A549 (cell line): ENCODE measurements around the gene HAUS8. TPM values are rescaled to one million over a fixed set of nuclear protein-coding genes. Genes with fewer than 3 reads are reported as not detected.
A peak's percentile ranks its signal among the peaks of the same experiment; 100 is the strongest.

Experiments used
- ATAC-seq, 2 experiments: fragments of 200-7000 bp in 1 of 2; fragments of >200 bp in 1 of 2; cut with Nextera tagmentation in 1 of 2; cut with Tn5 transposase in 1 of 2; 3 replicates each; pipeline versions ENCODE4 v1.8.0 to v1.9.1; 2018 to 2020; ENCODE audit warnings: mild to moderate bottlenecking in 1 of 2, moderate library complexity in 1 of 2
- CTCF ChIA-PET: fragments of 300-600 bp; sonication (Branson Sonifier 250); formaldehyde crosslinking; extraction: SDS; loops from one replicate; lab custom pipeline; 2021; ENCODE audit warnings: antibody characterized with exemption, inconsistent platforms; lab: Yijun Ruan, JAX
- POLR2A ChIA-PET: fragments of 350-600 bp; formaldehyde crosslinking; extraction: SDS; loops from one replicate; lab custom pipeline; 2021; ENCODE audit warnings: antibody characterized with exemption, inconsistent platforms; lab: Yijun Ruan, JAX
- DNase-seq, 2 experiments: peaks; one replicate each; pipeline versions ENCODE4 v3.0.0 to v3.0.0-alpha.2; 2011 to 2016; ENCODE audit warnings: low read depth in 1 of 2, low spot score in 1 of 2
- FAIRE-seq: peaks from 2 replicates; lab custom pipeline; 2011; peaks lifted over from hg19 to GRCh38; lab: Jason Lieb, UNC
- H3K27ac ChIP-seq, 2 experiments: fragments of >200 bp; sonication (Bioruptor Twin); formaldehyde crosslinking; 3 replicates each; pipeline ENCODE4 v1.5.1; 2016 to 2017
- H3K4me1 ChIP-seq: fragments of >200 bp; sonication (Bioruptor Twin); formaldehyde crosslinking; 3 replicates; pipeline ENCODE4 v1.6.1; 2016
- H3K4me2 ChIP-seq: fragments of >200 bp; sonication (Bioruptor Twin); formaldehyde crosslinking; 3 replicates; pipeline ENCODE4 v1.6.1; 2016
- H3K4me3 ChIP-seq: fragments of >200 bp; sonication (Bioruptor Twin); formaldehyde crosslinking; 3 replicates; pipeline ENCODE4 v1.5.1; 2016
- H3K9me3 ChIP-seq: fragments of >200 bp; sonication (Bioruptor Twin); formaldehyde crosslinking; 3 replicates; pipeline ENCODE4 v1.6.1; 2016
- BHLHE40 ChIP-seq: IDR thresholded peaks from 2 replicates; pipeline ENCODE4 v1.6.1; 2012; ENCODE audit warnings: low read depth, low read length, inconsistent platforms
- CBX8 ChIP-seq: fragments of 200-600 bp; sonication (generic); IDR thresholded peaks from 2 replicates; pipeline ENCODE4 v1.6.1; 2016
- CHD2 ChIP-seq: fragments of 150-350 bp; IDR thresholded peaks from 2 replicates; pipeline ENCODE4 v1.6.1; 2014; ENCODE audit warnings: low read length; ENCODE audit not compliant: partially characterized antibody
- CTCF ChIP-seq: fragments of >200 bp; sonication (Bioruptor Twin); formaldehyde crosslinking; IDR thresholded peaks from 3 replicates; pipeline ENCODE4 v1.5.1; 2016
- HEYL ChIP-seq: fragments of 250-450 bp; sonication (Bioruptor Pico); IDR thresholded peaks from 2 replicates; pipeline ENCODE4 v1.8.0; 2021; ENCODE audit warnings: mild to moderate bottlenecking, moderate library complexity
- HOXA7 ChIP-seq: fragments of 250-450 bp; sonication (Bioruptor Pico); IDR thresholded peaks from 2 replicates; pipeline ENCODE4 v1.5.0; 2020; ENCODE audit warnings: mild to moderate bottlenecking, moderate library complexity
- HOXB13 ChIP-seq: fragments of 250-450 bp; sonication (Bioruptor Pico); IDR thresholded peaks from 2 replicates; pipeline ENCODE4 v1.5.0; 2020; ENCODE audit warnings: low read depth, mild to moderate bottlenecking, moderate library complexity
- HOXB5 ChIP-seq: fragments of 250-450 bp; sonication (Bioruptor Pico); IDR thresholded peaks from 2 replicates; pipeline ENCODE4 v1.5.0; 2020; ENCODE audit warnings: mild to moderate bottlenecking, moderate library complexity
- JUNB ChIP-seq: fragments of >200 bp; sonication (Bioruptor Twin); formaldehyde crosslinking; IDR thresholded peaks from 2 replicates; pipeline ENCODE4 v1.6.1; 2016
- KDM5A ChIP-seq: fragments of 200-600 bp; sonication (generic); IDR thresholded peaks from 2 replicates; pipeline ENCODE4 v1.6.1; 2016; ENCODE audit warnings: antibody characterized with exemption, mild to moderate bottlenecking
- MAFK ChIP-seq: fragments of 450-650 bp; IDR thresholded peaks from 2 replicates; pipeline ENCODE4 v1.6.1; 2014; ENCODE audit not compliant: partially characterized antibody
- NFE2L2 ChIP-seq: fragments of 150-350 bp; conservative IDR thresholded peaks from 2 replicates; pipeline ENCODE4 v1.6.1; 2014; ENCODE audit warnings: low read length
- PBX3 ChIP-seq: IDR thresholded peaks from 2 replicates; pipeline ENCODE4 v1.6.1; 2012
- RAD21 ChIP-seq, 2 experiments: fragments of >200 bp in 1 of 2; sonication (Bioruptor Twin) in 1 of 2; formaldehyde crosslinking in 1 of 2; IDR thresholded peaks in 1 of 2; conservative IDR thresholded peaks in 1 of 2; 2 replicates in 1 of 2; 3 replicates in 1 of 2; pipeline ENCODE4 v1.6.1; 2012 to 2018; ENCODE audit warnings: inconsistent platforms in 1 of 2
- RARB ChIP-seq: fragments of 250-450 bp; sonication (Bioruptor Pico); IDR thresholded peaks from 2 replicates; pipeline ENCODE4 v1.8.0; 2021; ENCODE audit warnings: mild to moderate bottlenecking, moderate library complexity
- REST ChIP-seq: fragments of 200-600 bp; sonication (generic); IDR thresholded peaks from 2 replicates; pipeline ENCODE4 v1.6.1; 2016; ENCODE audit warnings: antibody characterized with exemption, mild to moderate bottlenecking, moderate library complexity
- RFX5 ChIP-seq: fragments of 450-650 bp; IDR thresholded peaks from 2 replicates; pipeline ENCODE4 v1.7.1; 2014; ENCODE audit warnings: antibody characterized with exemption, mild to moderate bottlenecking, moderate library complexity
- RNF2 ChIP-seq: fragments of 200-600 bp; sonication (generic); IDR thresholded peaks from 2 replicates; pipeline ENCODE4 v1.6.1; 2016; ENCODE audit warnings: low read depth, mild to moderate bottlenecking, antibody characterized with exemption, moderate library complexity, borderline replicate concordance
- SMC3 ChIP-seq: fragments of >200 bp; sonication (Bioruptor Twin); formaldehyde crosslinking; IDR thresholded peaks from 3 replicates; pipeline ENCODE4 v1.6.1; 2018; ENCODE audit warnings: inconsistent platforms
- SREBF2 ChIP-seq: fragments of 450-650 bp; IDR thresholded peaks from 2 replicates; pipeline ENCODE4 v1.6.1; 2014; ENCODE audit warnings: mild to moderate bottlenecking, moderate library complexity
- TP53 ChIP-seq: fragments of 250-450 bp; sonication (Bioruptor Pico); IDR thresholded peaks from 2 replicates; pipeline ENCODE4 v1.5.0; 2021; ENCODE audit warnings: mild to moderate bottlenecking, moderate library complexity
- ZNF302 ChIP-seq: fragments of 250-450 bp; sonication (Bioruptor Pico); IDR thresholded peaks from 2 replicates; pipeline ENCODE4 v1.9.0; 2021; ENCODE audit warnings: inconsistent platforms, mild to moderate bottlenecking, moderate library complexity
- WGBS: methylation state at CpG from one replicate; pipeline ENCODE4 v1.1.6; 2017; ENCODE audit errors: missing lambda C conversion rate; 5-methylcytosine and 5-hydroxymethylcytosine counted together
- polyA plus RNA-seq, 4 experiments: library from polyadenylated mRNA; depleted of rRNA in 3 of 4; stranded (reverse); fragments of >200 nt; fragmentation: RNase III in 1 of 4; extraction: RNeasy Plus Mini Kit Qiagen cat#74134 plus additional on column Dnase treatment in 1 of 4; gene quantifications; 2 replicates in 3 of 4; 3 replicates in 1 of 4; pipeline ENCODE4 v1.2.3, GENCODE V29; 2011 to 2017
- TF ChIP-seq, protein P1 (sequence below): fragments of 250-450 bp; sonication (Bioruptor Pico); IDR thresholded peaks from 2 replicates; pipeline ENCODE4 v1.5.0; 2021; ENCODE audit warnings: mild to moderate bottlenecking, moderate library complexity, borderline replicate concordance
- TF ChIP-seq, protein P2 (sequence below): fragments of >200 bp; sonication (Bioruptor Twin); formaldehyde crosslinking; IDR thresholded peaks from 3 replicates; pipeline ENCODE4 v1.6.1; 2016
- TF ChIP-seq, protein P3 (sequence below): fragments of 150-350 bp; IDR thresholded peaks from 2 replicates; pipeline ENCODE4 v1.6.1; 2014; ENCODE audit warnings: low read depth, mild to moderate bottlenecking, low read length

The HAUS8 gene
- polyA plus RNA-seq, 2 of the 4 experiments (the other 2 are of a cell fraction), result 15.1 to 16.2 TPM

DNA sequence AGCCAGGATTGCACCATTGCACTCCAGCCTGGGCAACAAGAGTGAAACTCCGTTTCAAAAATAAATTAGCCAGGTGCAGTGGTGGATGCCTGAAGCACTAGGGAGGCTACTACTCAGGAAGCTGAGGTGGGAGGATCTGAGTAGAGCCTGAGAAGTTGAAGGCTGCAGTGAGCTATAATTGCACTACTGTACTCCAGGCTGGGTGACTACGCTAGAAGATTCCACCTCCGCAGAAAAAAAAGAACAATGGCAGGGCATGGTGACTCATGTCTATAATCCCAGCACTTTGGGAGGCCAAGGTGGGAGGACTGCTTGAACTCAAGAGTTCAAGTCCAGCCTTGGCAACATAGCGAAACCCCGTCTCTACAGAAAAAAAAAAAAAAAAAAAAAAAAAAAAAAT, 20.5 kb downstream of the HAUS8 start:
- no peak for TF ChIP-seq PBX3
- Histone ChIP-seq H3K4me2 (no peak overlapping the region), H3K9me3 (no peaks in the 10 kb centered on the region), H3K4me1 (no peaks in the 10 kb centered on the region), H3K4me3 (no peak overlapping the region), H3K27ac (no peak overlapping the region)
- ChIA-PET CTCF (interaction anchor here (0.7 to 1.2 kb wide), 2 partner anchors 10 to 12 kb away, joined by 3 read pairs; no protein-coding TSS in a partner anchor), POLR2A (no interaction called here)
- DNase-seq (no peak), FAIRE-seq (no peak), ATAC-seq (no peak)
- WGBS, result 85% methylated on average over 5 of the region's 5 CpGs

- H3K4me1 ChIP-seq, result no peaks in the 10 kb centered on the region
- no peak for TF ChIP-seq KDM5A
- no peak for TF ChIP-seq HOXB13
- TF ChIP-seq MAFK, result no peak
- no peak for TF ChIP-seq HOXA7 (CRISPR knock-in tag)
- TF ChIP-seq ZNF302 (CRISPR knock-in tag), result no peak
- TF ChIP-seq TP53 (CRISPR knock-in tag), result no peak
- no peak for TF ChIP-seq HEYL (CRISPR knock-in tag)
- TF ChIP-seq RAD21 (conservative IDR thresholded peaks at IDR 0.05 in 1 of 2, IDR thresholded peaks at IDR 0.05 in 1 of 2), result peak; percentile 57 to 63
- TF ChIP-seq SMC3, result peak; percentile 69
- TF ChIP-seq, protein P1, sequence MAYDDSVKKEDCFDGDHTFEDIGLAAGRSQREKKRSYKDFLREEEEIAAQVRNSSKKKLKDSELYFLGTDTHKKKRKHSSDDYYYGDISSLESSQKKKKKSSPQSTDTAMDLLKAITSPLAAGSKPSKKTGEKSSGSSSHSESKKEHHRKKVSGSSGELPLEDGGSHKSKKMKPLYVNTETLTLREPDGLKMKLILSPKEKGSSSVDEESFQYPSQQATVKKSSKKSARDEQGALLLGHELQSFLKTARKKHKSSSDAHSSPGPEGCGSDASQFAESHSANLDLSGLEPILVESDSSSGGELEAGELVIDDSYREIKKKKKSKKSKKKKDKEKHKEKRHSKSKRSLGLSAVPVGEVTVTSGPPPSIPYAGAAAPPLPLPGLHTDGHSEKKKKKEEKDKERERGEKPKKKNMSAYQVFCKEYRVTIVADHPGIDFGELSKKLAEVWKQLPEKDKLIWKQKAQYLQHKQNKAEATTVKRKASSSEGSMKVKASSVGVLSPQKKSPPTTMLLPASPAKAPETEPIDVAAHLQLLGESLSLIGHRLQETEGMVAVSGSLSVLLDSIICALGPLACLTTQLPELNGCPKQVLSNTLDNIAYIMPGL (CRISPR knock-in tag), result no peak
- TF ChIP-seq, protein P2, sequence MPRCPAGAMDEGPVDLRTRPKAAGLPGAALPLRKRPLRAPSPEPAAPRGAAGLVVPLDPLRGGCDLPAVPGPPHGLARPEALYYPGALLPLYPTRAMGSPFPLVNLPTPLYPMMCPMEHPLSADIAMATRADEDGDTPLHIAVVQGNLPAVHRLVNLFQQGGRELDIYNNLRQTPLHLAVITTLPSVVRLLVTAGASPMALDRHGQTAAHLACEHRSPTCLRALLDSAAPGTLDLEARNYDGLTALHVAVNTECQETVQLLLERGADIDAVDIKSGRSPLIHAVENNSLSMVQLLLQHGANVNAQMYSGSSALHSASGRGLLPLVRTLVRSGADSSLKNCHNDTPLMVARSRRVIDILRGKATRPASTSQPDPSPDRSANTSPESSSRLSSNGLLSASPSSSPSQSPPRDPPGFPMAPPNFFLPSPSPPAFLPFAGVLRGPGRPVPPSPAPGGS, result no peak
- TF ChIP-seq, protein P3, sequence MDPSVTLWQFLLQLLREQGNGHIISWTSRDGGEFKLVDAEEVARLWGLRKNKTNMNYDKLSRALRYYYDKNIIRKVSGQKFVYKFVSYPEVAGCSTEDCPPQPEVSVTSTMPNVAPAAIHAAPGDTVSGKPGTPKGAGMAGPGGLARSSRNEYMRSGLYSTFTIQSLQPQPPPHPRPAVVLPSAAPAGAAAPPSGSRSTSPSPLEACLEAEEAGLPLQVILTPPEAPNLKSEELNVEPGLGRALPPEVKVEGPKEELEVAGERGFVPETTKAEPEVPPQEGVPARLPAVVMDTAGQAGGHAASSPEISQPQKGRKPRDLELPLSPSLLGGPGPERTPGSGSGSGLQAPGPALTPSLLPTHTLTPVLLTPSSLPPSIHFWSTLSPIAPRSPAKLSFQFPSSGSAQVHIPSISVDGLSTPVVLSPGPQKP, result no peak
- no peak for TF ChIP-seq RARB (CRISPR knock-in tag)
- no peak for TF ChIP-seq NFE2L2
- TF ChIP-seq BHLHE40, result no peak
- no peak for TF ChIP-seq CHD2
- TF ChIP-seq HOXB5 (CRISPR knock-in tag), result no peak
- TF ChIP-seq RFX5, result no peak
- no peak for TF ChIP-seq SREBF2
- TF ChIP-seq RNF2, result no peak
- TF ChIP-seq CTCF, result peak; percentile 52
- TF ChIP-seq JUNB, result no peak
- no peak for TF ChIP-seq CBX8
- TF ChIP-seq REST, result no peak
- ChIA-PET POLR2A (no interaction called here), CTCF (interaction anchor here (0.6 to 3.5 kb wide), 34 partner anchors 9 to 1422 kb away, joined by 3 to 41 read pairs (median 4); partner anchors contain the start of gene NWD1)
- H3K27ac ChIP-seq, result no peak overlapping the region
- DNase-seq (peak in 1 of 2 experiments; percentile 42), ATAC-seq (peak; percentile 67 to 71), FAIRE-seq (no peak)
- WGBS, result 38% methylated on average over 8 of the region's 8 CpGs
- H3K4me2 ChIP-seq, result no peak overlapping the region
- no peak overlapping the region for H3K4me3 ChIP-seq
- no peaks in the 10 kb centered on the region for H3K9me3 ChIP-seq
These were observed 22.8 kb downstream of the HAUS8 start for GRCh38 chr19:17052439-17052838.
